Prostate gland (tissue), 2 donors: ENCODE results near the gene KDM1A. TPM values are rescaled to one million over a fixed set of nuclear protein-coding genes. Genes with fewer than 3 reads are reported as not detected.
"Not testable (repeated sequence)": the region's sequence is repeated elsewhere in the genome, so short reads cannot be mapped to it uniquely, and the experiment has no call there.

Experiments used
- DNase-seq: peaks from one replicate; pipeline ENCODE4 v3.0.0-alpha.2; 2019; ENCODE audit warnings: low spot score
- H3K27ac ChIP-seq, 2 donors: fragments of 200-600 bp; sonication (generic); 2 replicates each; pipeline ENCODE4 v1.5.1; 2017 to 2019
- H3K27me3 ChIP-seq: fragments of 200-600 bp; sonication (generic); replicated peaks from 2 replicates; pipeline ENCODE4 v1.5.1; 2019; ENCODE audit not compliant: insufficient read depth
- H3K36me3 ChIP-seq, 2 donors: fragments of 200-600 bp; sonication (generic); 1 replicate in 1 of 2; 2 replicates in 1 of 2; pipeline versions ENCODE4 v1.5.1 to v1.8.1; 2017 to 2019
- H3K4me1 ChIP-seq: fragments of 200-600 bp; sonication (generic); replicated peaks from 2 replicates; pipeline ENCODE4 v1.5.1; 2019
- H3K4me3 ChIP-seq, 2 donors: fragments of 200-600 bp; sonication (generic); 2 replicates each; pipeline ENCODE4 v1.5.1; 2017 to 2019
- H3K9me3 ChIP-seq: fragments of 200-600 bp; sonication (generic); 2 replicates; pipeline ENCODE4 v1.5.1; 2017
- CTCF ChIP-seq, 4 experiments: fragments of 200-600 bp in 2 of 4; fragments of 450-650 bp in 2 of 4; sonication (generic) in 2 of 4; IDR thresholded peaks; 1 replicate in 3 of 4; 2 replicates in 1 of 4; pipeline ENCODE4 v1.5.1; 2016 to 2019; ENCODE audit warnings: antibody characterized with exemption in 4 of 4, mild to moderate bottlenecking in 2 of 4, moderate library complexity in 2 of 4
- POLR2A ChIP-seq: fragments of 450-650 bp; IDR thresholded peaks from one replicate; pipeline ENCODE4 v1.6.1; 2016; ENCODE audit warnings: antibody characterized with exemption, mild to moderate bottlenecking
- POLR2AphosphoS5 ChIP-seq: sonication (generic); formaldehyde crosslinking; IDR thresholded peaks from one replicate; pipeline ENCODE4 v1.6.1; 2017; ENCODE audit warnings: antibody characterized with exemption
- WGBS: methylation state at CpG from one replicate; pipeline ENCODE4 v1.1.5; 2018; 5-methylcytosine and 5-hydroxymethylcytosine counted together
- intact Hi-C: fragments of 100-400 bp; cut with DNase I; formaldehyde crosslinking; loops from one replicate; pipeline ENCODE4 v1.14.2; 2022
- total RNA-seq, 2 donors: library from RNA; depleted of rRNA; stranded (reverse); fragments of >200 nt; gene quantifications; one replicate each; pipeline ENCODE4 v1.1.0, GENCODE V29; 2016

Gene KDM1A
- total RNA-seq, 2 donors from 2014 or later = 75.1 to 94.5 TPM

GRCh38 chr1:22983944-22984343 lies 35.3 kb upstream of the KDM1A start:
- H3K27me3 ChIP-seq = no peaks in the 10 kb centered on the region
- no peaks in the 10 kb centered on the region for H3K4me1 ChIP-seq
- DNase-seq = no peak
- H3K9me3 ChIP-seq = no peaks in the 10 kb centered on the region
- no peak overlapping the region for H3K27ac ChIP-seq
- TF ChIP-seq POLR2AphosphoS5 (no peak), CTCF (IDR thresholded peaks at IDR 0.05) (no peak), POLR2A (no peak)
- intact Hi-C loops = no loop called here
- H3K36me3 ChIP-seq = no peaks in the 10 kb centered on the region
- no peak overlapping the region for H3K4me3 ChIP-seq
- 69% methylated on average over 4 of the region's 4 CpGs for WGBS

- H3K9me3 ChIP-seq, DNase-seq, H3K27me3 ChIP-seq, H3K36me3 ChIP-seq, H3K4me1 ChIP-seq, intact Hi-C loops, H3K4me3 ChIP-seq, H3K27ac ChIP-seq: not testable (repeated sequence)
- WGBS = 88% methylated on average over 3 of the region's 3 CpGs
Observed at GRCh38 chr1:22992384-22992783, 26.9 kb upstream of the KDM1A start.

- H3K36me3 ChIP-seq, intact Hi-C loops, H3K4me3 ChIP-seq, H3K27ac ChIP-seq, H3K4me1 ChIP-seq, H3K27me3 ChIP-seq, DNase-seq, H3K9me3 ChIP-seq: not testable (repeated sequence)
- WGBS = 84% methylated on average over 6 of the region's 6 CpGs
Observed at GRCh38 chr1:22993220-22993795, 26.0 kb upstream of the KDM1A start.

GRCh38 chr1:22995774-22996173 lies 23.5 kb upstream of the KDM1A start:
- H3K27ac ChIP-seq = no peak overlapping the region
- H3K27me3 ChIP-seq = no peaks in the 10 kb centered on the region
- TF ChIP-seq CTCF (IDR thresholded peaks at IDR 0.05) = no peak
- no peaks in the 10 kb centered on the region for H3K9me3 ChIP-seq
- intact Hi-C loops = no loop called here
- H3K4me1 ChIP-seq = no peaks in the 10 kb centered on the region
- no peak for DNase-seq
- H3K4me3 ChIP-seq = no peak overlapping the region
- no peaks in the 10 kb centered on the region for H3K36me3 ChIP-seq

GRCh38 chr1:22997528-22997927 lies 21.7 kb upstream of the KDM1A start:
- H3K27ac ChIP-seq, H3K27me3 ChIP-seq, H3K4me1 ChIP-seq, H3K4me3 ChIP-seq, DNase-seq, intact Hi-C loops, H3K36me3 ChIP-seq, H3K9me3 ChIP-seq: not testable (repeated sequence)
- 72% methylated on average over 5 of the region's 5 CpGs for WGBS

GRCh38 chr1:23000133-23000532 lies 19.1 kb upstream of the KDM1A start:
- H3K4me3 ChIP-seq, H3K36me3 ChIP-seq, H3K9me3 ChIP-seq, DNase-seq, H3K27ac ChIP-seq, H3K27me3 ChIP-seq, H3K4me1 ChIP-seq, intact Hi-C loops: not testable (repeated sequence)
- 95% methylated on average over 3 of the region's 3 CpGs for WGBS

- H3K27ac ChIP-seq, H3K9me3 ChIP-seq, H3K36me3 ChIP-seq, intact Hi-C loops, H3K27me3 ChIP-seq, H3K4me3 ChIP-seq, H3K4me1 ChIP-seq, DNase-seq: not testable (repeated sequence)
- WGBS = 93% methylated on average over 7 of the region's 7 CpGs
Observed at GRCh38 chr1:23002218-23002617, 17.1 kb upstream of the KDM1A start.
